Ovary (tissue), 3 donors: Measurements from ENCODE around the gene MGAT5B.

Experiments used
- POLR2A ChIP-seq: fragments of 450-650 bp; IDR thresholded peaks from one replicate; pipeline ENCODE4 v1.6.1; 2017; ENCODE audit warnings: antibody characterized with exemption, mild to moderate bottlenecking, moderate library complexity
- TF ChIP-seq, protein P1 (sequence below), 3 donors: fragments of 450-650 bp in 2 of 3; fragments of 200-600 bp in 1 of 3; IDR thresholded peaks; one replicate each; pipeline versions ENCODE4 v1.5.1 to v1.8.0; 2016 to 2022; ENCODE audit warnings: antibody characterized with exemption in 3 of 3, mild to moderate bottlenecking in 1 of 3
- donor health status: DM: no; HTN: no; CAD: no.

DNA sequence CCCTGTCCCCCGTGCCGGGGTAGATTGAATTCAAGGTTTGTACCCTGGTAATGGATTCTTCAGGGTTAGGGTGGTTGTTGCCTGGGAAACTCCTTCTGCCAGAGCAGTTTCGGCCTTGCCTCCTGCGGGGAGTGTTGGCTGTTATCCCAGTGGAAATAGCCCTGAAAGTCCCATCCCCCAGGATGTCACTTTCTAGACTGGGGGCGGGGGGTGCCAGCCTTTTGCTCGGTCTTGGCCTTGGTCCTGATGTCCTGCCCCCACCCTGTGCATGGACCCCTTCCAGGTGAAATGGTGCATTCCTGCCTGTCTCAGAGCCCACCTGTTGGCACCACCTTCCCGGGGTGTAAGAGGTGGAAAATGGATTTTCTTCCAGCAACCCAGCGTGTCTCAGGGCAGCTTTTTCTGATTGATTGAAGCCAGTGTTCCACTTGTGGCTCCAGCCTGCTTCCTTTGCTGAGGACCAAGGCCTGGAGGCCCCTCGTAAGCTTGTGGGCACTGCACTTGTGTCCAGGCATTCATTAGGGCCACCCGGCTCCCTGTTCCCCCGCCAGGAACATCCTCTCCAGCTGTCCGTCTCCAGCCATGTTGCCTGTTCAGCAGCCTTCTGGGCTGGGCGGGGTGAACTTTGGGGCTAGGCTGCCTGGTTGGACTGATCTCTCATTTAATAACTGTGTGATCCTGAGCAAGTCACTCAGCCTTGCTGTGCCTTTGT, 25.6 kb downstream of the MGAT5B start:
- TF ChIP-seq, protein P1, sequence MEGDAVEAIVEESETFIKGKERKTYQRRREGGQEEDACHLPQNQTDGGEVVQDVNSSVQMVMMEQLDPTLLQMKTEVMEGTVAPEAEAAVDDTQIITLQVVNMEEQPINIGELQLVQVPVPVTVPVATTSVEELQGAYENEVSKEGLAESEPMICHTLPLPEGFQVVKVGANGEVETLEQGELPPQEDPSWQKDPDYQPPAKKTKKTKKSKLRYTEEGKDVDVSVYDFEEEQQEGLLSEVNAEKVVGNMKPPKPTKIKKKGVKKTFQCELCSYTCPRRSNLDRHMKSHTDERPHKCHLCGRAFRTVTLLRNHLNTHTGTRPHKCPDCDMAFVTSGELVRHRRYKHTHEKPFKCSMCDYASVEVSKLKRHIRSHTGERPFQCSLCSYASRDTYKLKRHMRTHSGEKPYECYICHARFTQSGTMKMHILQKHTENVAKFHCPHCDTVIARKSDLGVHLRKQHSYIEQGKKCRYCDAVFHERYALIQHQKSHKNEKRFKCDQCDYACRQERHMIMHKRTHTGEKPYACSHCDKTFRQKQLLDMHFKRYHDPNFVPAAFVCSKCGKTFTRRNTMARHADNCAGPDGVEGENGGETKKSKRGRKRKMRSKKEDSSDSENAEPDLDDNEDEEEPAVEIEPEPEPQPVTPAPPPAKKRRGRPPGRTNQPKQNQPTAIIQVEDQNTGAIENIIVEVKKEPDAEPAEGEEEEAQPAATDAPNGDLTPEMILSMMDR (IDR thresholded peaks at IDR 0.05): no peak
- no peak for TF ChIP-seq POLR2A
